GM12878 (cell line): ENCODE measurements around the gene YTHDF2.

Experiments
- BMI1 ChIP-seq: fragments of 450-650 bp; IDR thresholded peaks from 2 replicates; pipeline ENCODE4 v1.6.1; 2016; ENCODE audit warnings: mild to moderate bottlenecking, moderate library complexity, borderline replicate concordance
- BRCA1 ChIP-seq: IDR thresholded peaks from 2 replicates; pipeline ENCODE4 v1.6.1; 2011; ENCODE audit warnings: low read depth, low read length, improper control_type of control experiment
- CBX5 ChIP-seq: sonication (generic); IDR thresholded peaks from 2 replicates; pipeline ENCODE4 v1.6.1; 2016; ENCODE audit warnings: low read depth, moderate library complexity, mild to moderate bottlenecking, inconsistent platforms
- ELK1 ChIP-seq: IDR thresholded peaks from 2 replicates; pipeline ENCODE4 v1.6.1; 2012; ENCODE audit warnings: low read depth, low read length, improper control_type of control experiment
- EZH2 ChIP-seq: IDR thresholded peaks from 2 replicates; pipeline ENCODE4 v1.6.1; 2012; ENCODE audit warnings: low read depth, mild to moderate bottlenecking, control low read depth, inconsistent platforms, low read length, borderline replicate concordance; ENCODE audit not compliant: control insufficient read depth
- GATAD2B ChIP-seq: fragments of 450-650 bp; conservative IDR thresholded peaks from 2 replicates; pipeline ENCODE4 v1.6.1; 2017; ENCODE audit warnings: low read depth, mild to moderate bottlenecking, moderate library complexity
- NRF1 ChIP-seq: conservative IDR thresholded peaks from 2 replicates; pipeline ENCODE4 v1.6.1; 2011; ENCODE audit warnings: mild to moderate bottlenecking, low read depth, low read length, improper control_type of control experiment
- POLR2A ChIP-seq: IDR thresholded peaks from 2 replicates; pipeline ENCODE4 v1.6.1; 2011; ENCODE audit warnings: low read depth, mild to moderate bottlenecking, low read length
- POLR2AphosphoS5 ChIP-seq: IDR thresholded peaks from 2 replicates; pipeline ENCODE4 v1.6.1; 2011; ENCODE audit warnings: mild to moderate bottlenecking, low read length, inconsistent platforms
- RAD21 ChIP-seq: IDR thresholded peaks from 2 replicates; pipeline ENCODE4 v1.6.1; 2011; ENCODE audit warnings: mild to moderate bottlenecking, low read depth, low read length, moderate library complexity; ENCODE audit not compliant: insufficient read depth
- SMAD1 ChIP-seq: fragments of 450-650 bp; IDR thresholded peaks from 2 replicates; pipeline ENCODE4 v1.6.1; 2018; ENCODE audit warnings: mild to moderate bottlenecking, low read depth; ENCODE audit not compliant: partially characterized antibody
- SUPT20H ChIP-seq: IDR thresholded peaks from 2 replicates; pipeline ENCODE4 v1.6.1; 2011; ENCODE audit warnings: low read depth, mild to moderate bottlenecking, low read length, moderate library complexity, borderline replicate concordance; ENCODE audit not compliant: control insufficient read depth
- TCF12 ChIP-seq: IDR thresholded peaks from 2 replicates; pipeline ENCODE4 v1.6.1; 2011; ENCODE audit warnings: low read depth, mild to moderate bottlenecking, low read length
- TF ChIP-seq, protein P1 (sequence below), 3 experiments: IDR thresholded peaks in 2 of 3; conservative IDR thresholded peaks in 1 of 3; 2 replicates each; pipeline ENCODE4 v1.5.1; 2011; ENCODE audit warnings: low read depth in 3 of 3, low read length in 3 of 3, mild to moderate bottlenecking in 3 of 3, control low read depth in 2 of 3, moderate library complexity in 2 of 3, inconsistent platforms in 1 of 3, mixed read lengths in 1 of 3; ENCODE audit not compliant: control insufficient read depth in 2 of 3, insufficient read depth in 1 of 3; ENCODE audit errors: extremely low read depth in 1 of 3

- TF ChIP-seq, protein P1, sequence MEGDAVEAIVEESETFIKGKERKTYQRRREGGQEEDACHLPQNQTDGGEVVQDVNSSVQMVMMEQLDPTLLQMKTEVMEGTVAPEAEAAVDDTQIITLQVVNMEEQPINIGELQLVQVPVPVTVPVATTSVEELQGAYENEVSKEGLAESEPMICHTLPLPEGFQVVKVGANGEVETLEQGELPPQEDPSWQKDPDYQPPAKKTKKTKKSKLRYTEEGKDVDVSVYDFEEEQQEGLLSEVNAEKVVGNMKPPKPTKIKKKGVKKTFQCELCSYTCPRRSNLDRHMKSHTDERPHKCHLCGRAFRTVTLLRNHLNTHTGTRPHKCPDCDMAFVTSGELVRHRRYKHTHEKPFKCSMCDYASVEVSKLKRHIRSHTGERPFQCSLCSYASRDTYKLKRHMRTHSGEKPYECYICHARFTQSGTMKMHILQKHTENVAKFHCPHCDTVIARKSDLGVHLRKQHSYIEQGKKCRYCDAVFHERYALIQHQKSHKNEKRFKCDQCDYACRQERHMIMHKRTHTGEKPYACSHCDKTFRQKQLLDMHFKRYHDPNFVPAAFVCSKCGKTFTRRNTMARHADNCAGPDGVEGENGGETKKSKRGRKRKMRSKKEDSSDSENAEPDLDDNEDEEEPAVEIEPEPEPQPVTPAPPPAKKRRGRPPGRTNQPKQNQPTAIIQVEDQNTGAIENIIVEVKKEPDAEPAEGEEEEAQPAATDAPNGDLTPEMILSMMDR (IDR thresholded peaks at IDR 0.05 in 2 of 3, conservative IDR thresholded peaks at IDR 0.05 in 1 of 3; ENCODE audit: control insufficient read depth in 2 of 3, extremely low read depth in 1 of 3, insufficient read depth in 1 of 3, low read depth in 3 of 3, low read length in 3 of 3) = no peak
- no peak for TF ChIP-seq EZH2
- no peak for TF ChIP-seq ELK1
- no peak for TF ChIP-seq SMAD1
- TF ChIP-seq GATAD2B = no peak
- no peak for TF ChIP-seq CBX5
- TF ChIP-seq POLR2A = no peak
- TF ChIP-seq RAD21 = no peak
- no peak for TF ChIP-seq TCF12
- no peak for TF ChIP-seq NRF1
- TF ChIP-seq SUPT20H = no peak
- no peak for TF ChIP-seq BRCA1
- no peak for TF ChIP-seq POLR2AphosphoS5
- TF ChIP-seq BMI1 = no peak
Measured at GRCh38 chr1:28819020-28819419, 82.3 kb downstream of the YTHDF2 start.
